Activated T-cell treated with anti-CD3 and anti-CD28 coated beads, Interleukin-2, amount 50 U/mL, for 1 hour (primary cell): ENCODE data around the gene DESI1.
"Not testable (repeated sequence)": the region's sequence is repeated elsewhere in the genome, so short reads cannot be mapped to it uniquely, and the experiment has no call there.

Source experiments
- DNase-seq: peaks from one replicate; pipeline ENCODE4 v3.0.0-alpha.2; 2020

The DESI1 gene

GRCh38 chr22:41631615-41632014, 10.8 kb upstream of the DESI1 start:
- DNase-seq, result not testable (repeated sequence)

- DNase-seq, result not testable (repeated sequence)
Observed at GRCh38 chr22:41631115-41631514, 10.3 kb upstream of the DESI1 start.

GRCh38 chr22:41625577-41625976, 4.7 kb upstream of the DESI1 start:
- DNase-seq, result no peak

DNA sequence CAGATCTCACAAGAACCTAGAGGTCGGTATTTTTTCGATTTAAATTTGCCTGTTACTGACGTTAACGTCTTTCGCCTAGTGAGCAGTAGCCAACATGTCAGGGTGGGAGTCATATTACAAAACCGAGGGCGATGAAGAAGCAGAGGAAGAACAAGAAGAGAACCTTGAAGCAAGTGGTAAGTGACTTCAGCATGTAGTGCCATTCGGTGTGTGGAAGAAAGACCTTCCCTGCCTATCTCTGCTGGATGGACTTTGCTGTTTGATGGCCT, 1.0 kb upstream of the DESI1 start:
- no peak for DNase-seq

- DNase-seq, result peak; percentile 100
Observed at GRCh38 chr22:41621099-41621910, 462 bp upstream of the DESI1 start, which contains the start of gene XRCC6. XRCC6 (plus strand) TSS chr22:41621295; CDS start chr22:41622005, 710 bp downstream.

DNA sequence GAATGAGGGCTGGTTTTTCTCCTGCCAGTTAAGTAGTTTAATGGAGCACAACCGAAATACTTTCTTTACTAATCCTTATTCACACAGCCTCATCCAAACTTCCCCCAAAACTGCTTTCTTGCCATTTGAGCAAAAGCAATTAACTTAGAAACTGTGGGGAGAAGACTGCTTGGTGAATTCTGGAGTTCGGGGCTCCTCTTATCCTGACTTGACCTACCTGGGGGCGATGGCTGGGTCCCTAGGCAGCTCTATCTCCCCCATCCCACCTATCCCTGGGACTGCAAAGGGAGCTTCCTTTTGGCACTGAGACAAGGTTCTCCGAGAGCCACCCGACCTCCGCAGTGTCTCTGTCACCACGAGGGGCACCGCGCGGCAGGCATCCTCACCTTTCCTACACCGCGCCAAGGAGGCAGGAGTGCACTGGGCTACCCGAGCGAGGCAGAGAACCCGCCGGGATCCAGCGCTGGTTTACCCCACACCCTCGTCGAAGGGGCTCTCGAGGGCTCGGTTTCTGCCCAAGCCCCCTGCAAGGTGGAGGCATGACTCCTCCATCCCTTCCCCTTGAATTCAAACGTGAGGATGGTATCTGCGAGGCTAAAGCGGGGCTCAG, 759 bp downstream of the DESI1 start:
- DNase-seq, result peak; percentile 57

GRCh38 chr22:41613456-41613855, 7.4 kb downstream of the DESI1 start:
- DNase-seq, result no peak

DNA sequence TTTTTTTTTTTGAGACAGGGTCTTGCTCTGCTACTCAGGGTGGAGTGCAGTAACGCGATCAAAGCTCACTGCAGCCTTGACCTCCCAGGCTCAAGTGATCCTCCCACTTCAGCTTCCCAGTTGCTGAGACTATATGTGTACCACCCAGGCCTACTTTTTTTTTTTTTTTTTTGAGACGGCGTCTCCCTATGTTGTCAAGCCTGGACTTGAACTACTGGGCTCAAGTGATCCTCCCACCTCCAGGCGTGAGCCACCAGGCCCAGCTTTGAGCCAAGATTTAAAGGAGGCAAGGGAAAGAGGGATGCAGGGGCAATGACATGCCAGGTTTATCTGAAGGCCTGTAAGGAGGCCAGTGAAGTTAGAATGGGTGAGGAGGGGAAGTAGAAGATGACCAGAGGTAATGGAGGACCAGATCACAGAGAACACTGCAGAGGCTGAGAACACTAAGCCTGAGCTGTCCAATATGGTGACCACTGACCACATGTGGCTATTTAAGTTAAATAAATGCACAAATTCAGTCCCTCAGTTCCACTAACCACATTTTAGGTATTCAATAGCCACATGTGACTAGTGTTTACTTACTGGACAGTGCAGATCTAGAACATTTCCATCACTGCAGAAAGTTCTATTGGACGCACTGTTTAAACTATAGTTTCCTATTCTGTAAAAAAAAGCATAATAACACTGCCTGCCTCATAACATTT, 8.1 kb downstream of the DESI1 start:
- DNase-seq, result no peak

DNA sequence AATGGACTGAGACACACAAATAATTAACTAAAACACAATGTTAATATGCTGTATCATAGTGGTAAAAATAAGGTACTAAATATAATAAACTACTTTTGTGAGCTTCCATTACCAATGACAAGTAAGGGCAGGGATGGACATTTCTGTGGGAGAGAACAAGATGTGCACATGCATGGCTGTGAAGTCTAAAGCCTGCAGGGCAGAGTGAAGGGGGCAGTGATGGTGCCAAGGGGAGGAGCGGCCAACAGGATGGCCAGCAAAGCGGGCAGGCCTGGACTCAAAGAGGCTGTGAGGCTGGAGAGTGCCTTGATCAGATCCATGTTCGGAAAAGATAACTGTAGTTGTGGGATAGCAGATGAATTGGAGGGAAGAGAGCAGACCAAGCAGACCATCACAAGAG, 12.5 kb downstream of the DESI1 start:
- no peak for DNase-seq

GRCh38 chr22:41603873-41604332, 16.9 kb downstream of the DESI1 start:
- DNase-seq, result peak; percentile 46

- DNase-seq, result no peak
Observed at GRCh38 chr22:41600976-41601375, 19.9 kb downstream of the DESI1 start.

DNA sequence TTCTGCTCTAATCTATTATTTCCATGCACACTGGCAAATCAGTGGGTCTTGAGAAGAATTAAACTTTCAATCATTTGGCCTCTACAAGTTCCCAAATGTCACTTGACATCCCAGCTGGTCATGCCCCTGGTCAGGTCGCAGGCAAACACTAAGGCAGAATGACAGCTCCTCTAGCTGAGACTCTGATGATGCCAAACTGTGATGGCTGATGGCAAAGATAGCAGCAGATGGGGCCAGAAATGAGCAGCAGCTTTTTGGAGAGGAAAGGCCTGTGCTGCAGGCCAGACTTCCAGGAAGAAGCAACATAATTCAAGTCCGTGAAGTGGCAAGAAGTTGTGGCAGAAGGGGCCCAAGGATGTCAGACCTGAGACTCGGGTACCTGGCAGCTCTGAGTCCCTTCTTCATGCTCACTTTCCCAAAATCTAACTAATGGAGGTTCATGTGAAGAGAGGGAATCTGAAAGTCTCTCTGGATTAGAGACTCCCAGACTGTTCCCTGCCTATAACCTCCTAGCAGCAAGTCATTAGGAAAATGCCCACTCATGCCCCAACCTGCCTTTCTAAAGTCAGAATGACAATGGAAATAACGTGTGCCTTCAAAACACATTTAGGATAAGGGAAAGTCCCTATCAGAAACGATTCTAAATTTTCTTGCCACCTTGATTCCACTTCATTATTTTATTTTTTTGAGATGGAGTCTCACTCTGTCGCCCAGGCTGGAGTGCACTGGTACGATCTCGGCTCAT, 21.8 kb downstream of the DESI1 start:
- DNase-seq, result no peak

- no peak for DNase-seq
Observed at GRCh38 chr22:41598081-41598480, 22.8 kb downstream of the DESI1 start.

DNA sequence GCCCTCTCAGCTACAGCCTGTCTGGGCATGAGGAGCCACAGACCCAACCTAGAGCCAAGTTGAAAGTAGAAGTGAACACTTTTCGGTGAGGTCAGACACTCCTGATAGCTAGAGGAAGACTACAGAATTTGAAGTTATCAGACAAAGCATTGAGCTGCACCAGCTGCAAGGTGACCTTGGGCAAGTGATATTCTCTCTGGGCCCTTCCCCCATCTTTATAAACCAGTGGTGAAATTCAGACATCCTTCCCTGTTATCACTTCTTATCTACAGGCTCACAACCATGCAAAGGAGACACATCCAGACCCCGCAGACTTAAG, 23.2 kb downstream of the DESI1 start:
- no peak for DNase-seq

DNA sequence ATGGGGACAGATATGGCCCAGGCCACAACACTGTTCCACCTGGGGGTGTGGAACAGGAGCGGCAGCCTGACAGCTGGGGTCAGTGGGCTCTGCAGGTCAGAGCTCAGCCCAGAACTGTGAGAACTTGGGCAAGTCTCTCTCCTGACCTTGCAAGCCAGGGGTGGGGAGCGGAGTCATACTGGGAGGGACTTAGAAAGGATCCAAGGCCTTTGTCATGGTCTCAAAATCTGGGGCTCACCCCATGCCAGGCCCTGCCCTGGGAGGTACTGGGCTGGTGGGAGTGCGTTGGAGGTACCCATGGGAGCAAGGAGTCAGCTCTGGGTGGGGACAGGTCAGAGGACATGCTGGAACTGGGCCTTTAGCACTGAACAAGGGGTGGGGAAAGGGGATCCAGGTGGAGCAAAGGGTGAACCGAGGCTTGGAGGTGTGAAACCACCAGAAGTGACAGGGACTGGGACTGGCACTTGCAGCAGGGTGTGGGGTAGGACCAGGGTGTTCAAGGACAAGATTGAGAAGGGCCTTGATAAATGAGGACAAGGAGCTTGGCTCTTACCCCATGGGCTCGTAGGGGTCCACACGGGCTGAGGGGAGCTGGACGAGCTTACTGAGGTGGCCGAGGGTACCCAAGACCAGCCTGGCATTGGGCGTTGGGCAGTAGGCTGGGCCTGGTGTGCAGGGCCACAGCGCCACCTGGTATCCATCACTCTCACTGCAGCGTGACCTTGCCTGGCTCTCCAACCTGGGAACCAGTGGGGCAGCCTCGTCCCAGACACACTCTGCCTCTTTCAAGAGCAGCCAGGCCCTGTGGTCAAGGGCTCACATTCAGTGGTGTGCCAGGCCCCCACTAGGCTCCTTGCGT, 23.8 kb downstream of the DESI1 start:
- DNase-seq, result peak; percentile 42

- no peak for DNase-seq
Observed at GRCh38 chr22:41595703-41596102, 25.1 kb downstream of the DESI1 start.

- not testable (repeated sequence) for DNase-seq
Observed at GRCh38 chr22:41593336-41593960, 27.4 kb downstream of the DESI1 start.

- peak; percentile 100 for DNase-seq
Observed at GRCh38 chr22:41589391-41590241, 31.2 kb downstream of the DESI1 start, which contains the start of gene PMM1. PMM1 (minus strand) TSS chr22:41589840; CDS start chr22:41589805, 35 bp downstream.

- no peak for DNase-seq
Observed at GRCh38 chr22:41587347-41587723, 33.5 kb downstream of the DESI1 start.

GRCh38 chr22:41585898-41586297, 34.9 kb downstream of the DESI1 start:
- no peak for DNase-seq

GRCh38 chr22:41584881-41585280, 36.0 kb downstream of the DESI1 start:
- DNase-seq, result no peak
